Dedifferentiated amniotic fluid mesenchymal stem cell (primary cell): Measurements from ENCODE around the gene EEFSEC.

Source experiments
- DNase-seq: peaks from one replicate; pipeline ENCODE4 v3.0.0-alpha.2; 2016; ENCODE audit errors: extremely low spot score

The EEFSEC gene

DNA sequence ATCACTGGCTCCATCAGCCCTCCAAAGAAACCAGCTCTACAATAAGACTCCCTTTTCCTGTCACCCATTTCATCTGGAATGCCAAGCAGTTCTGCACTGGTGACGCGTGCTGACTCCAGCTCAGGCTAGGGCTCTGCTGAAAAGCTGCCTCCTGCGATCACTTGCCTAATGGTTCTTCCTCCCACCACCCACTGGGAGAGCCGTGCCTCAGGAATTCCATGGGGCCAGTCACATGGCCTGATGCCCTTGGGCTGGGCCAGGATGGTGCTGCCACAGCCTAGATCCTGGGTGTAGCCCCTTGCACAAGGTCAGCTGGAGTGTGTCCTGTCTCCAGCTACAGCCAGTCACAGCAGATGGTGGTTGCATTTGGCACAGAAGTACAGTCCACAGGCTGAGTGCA is 214.5 kb downstream of the EEFSEC start:
- DNase-seq: no peak

DNA sequence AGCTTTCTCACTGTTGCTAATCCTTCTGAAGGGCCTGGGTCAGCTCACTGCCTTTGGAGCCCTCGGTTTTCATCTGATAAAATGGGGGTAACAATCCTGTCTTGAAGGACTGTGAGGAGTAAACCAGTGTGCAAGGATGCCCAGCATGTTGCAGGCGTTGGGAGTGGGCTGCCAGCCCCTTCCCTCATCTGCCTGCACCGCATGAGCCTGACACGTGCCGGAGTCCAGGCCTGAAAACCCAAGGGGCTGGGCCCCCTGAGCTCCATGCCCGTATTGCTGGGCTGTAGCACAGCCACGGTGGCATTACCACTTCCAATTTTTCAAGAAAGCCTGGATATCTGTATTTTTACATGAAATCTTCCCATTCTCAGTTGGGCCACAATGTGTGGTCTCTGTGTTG is 215.3 kb downstream of the EEFSEC start:
- no peak for DNase-seq

DNA sequence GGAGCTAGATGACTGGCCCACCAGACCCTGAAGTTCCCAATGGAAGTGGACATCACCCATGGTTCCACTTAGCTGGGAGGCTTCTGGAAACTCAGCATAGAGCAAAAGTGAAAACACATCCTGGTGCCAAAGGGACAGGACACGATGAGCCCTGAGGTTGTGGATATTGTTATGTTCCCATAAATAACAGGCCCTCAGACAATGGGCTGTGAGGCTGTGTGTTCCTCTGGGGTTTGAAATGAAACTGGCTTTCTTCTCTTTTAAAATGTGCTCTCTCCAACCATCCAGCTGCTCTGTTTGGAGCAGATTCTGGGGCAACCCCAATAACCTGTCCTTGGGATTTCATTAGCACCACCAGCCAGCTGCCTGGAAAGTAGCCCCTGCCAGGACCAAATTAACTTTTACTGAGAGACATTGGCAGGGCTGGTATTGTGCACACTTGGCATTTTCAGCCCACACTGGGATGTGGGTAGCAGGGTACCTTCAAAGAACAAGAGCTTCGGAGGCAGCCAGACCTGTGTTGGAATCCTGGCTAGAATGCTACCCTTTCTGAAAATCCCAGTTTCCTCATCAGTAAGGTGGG is 215.9 kb downstream of the EEFSEC start:
- DNase-seq: no peak

DNA sequence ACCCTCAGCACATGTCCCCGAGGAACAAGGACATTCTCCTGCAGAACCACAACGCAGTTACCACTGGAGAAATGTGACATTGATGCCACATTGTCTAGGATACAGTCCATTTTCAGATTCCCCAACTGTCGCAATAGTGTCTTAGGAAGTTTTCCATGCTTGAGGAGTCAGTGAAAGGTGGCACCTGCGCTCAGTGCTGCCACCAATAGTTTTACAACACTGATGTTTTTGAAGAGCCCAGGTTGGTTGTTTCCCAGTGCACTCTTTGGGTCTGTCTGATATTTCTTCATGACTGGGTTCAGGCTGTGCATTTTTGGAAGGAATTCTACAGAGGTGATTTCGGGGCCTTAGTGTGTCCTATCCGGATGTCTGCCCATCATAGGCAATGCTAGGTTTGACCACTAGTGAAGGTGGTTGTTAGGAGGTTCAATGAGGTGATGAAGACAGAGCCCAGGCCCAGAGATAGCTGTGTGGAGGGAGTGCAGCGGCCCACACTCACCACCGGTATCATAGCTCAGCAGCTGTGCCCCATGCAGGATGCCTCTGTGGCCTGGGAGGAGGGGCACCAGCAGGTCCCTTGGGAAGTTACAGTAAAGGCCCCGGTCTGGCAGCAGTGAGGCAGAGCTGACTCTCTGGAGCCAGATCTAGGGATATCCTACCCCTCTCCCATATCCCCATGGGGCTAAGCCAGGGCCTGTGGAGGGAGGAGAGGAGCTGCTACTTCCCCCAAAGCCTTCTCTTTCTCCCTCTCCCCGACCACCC is 216.8 kb downstream of the EEFSEC start:
- no peak for DNase-seq

DNA sequence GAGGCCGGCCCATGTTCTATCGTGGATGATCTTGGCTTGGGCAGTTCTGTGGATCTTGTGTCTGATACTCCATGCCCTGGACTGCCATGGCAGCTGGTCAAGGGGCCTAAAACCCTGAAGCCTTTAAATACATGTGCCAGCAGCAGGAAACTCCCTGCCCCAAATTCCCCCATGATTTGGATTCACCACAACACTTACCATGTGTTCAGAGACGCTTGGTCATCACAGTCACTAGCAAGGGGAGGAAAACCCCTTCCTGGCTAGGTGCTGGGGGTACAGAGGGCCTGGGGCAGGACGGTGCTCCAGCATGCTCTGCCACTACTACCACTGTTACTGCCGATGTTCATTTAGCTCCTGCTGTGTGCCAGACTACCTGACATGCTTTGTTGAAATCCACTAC is 219.0 kb downstream of the EEFSEC start:
- no peak for DNase-seq

DNA sequence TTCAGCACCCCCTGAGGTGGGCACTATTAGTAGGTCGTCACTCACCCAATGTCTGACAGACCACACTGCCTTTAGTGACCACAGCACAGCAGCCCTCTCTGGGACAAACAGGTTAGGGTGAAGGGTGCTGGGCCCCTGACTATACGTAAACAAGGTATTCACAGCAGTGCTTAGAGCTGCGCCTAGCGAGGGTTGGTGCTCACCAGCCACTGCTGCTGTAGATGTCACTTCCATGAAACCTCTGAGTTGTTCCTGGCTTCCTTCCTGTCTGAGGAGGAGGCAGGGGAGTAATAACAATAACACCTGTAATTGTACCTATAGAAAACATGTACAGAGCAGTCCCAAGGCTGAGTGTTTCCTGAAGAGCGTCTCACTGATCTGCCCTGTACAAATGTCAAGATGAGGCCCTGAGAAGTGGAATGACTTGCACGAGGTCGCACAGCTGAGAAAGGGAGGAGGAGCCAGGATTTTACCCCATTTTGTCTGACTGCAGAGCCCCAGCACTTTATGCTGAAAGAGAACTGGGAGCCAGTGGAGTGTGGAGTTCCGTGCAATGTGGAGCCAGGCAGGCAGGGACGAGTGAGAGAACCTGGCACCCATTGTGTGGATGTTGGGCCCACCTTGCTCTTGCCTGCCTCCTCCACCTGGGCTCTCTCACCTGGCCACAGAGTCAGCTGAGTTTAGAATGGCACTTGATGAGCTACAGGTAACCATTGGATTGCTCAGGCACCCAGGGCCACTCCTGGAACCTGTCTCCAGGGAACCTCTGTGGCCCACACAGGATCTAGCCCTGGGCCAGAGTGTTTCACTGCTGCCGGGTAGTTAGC is 219.6 kb downstream of the EEFSEC start:
- DNase-seq: no peak

DNA sequence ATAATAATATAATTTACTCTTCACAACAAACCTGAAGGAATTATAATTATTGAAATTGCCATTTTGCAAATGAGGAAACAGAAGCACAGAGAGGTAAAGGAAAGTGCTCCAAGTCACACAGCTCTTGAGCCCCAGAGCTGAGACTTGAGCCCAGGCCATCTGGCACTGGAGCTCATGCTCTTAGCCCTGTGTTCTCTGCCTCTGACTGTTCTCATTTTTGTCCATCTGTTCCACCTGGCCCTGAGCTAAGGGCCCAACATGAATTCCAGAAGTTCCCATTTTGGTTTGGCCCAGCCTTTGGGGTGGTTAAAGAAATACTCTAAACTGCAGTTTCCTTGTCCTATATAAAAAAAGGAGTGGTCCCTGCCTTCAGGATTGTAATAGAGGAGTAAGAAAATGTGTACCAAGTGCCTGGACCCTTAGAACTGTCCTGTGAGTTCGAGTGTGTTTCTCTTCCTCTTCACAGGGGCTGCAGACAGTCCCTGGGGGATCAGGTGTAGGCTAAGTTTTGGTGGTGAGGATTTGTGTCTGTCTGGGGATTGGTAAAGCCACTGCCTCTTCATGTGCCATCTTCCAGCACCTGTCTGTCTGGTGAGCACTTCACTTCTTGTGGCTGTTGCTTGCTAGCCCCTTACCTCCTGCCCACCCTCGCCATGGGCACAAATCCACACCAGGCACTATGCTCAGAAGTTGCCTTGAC is 221.6 kb downstream of the EEFSEC start:
- no peak for DNase-seq

DNA sequence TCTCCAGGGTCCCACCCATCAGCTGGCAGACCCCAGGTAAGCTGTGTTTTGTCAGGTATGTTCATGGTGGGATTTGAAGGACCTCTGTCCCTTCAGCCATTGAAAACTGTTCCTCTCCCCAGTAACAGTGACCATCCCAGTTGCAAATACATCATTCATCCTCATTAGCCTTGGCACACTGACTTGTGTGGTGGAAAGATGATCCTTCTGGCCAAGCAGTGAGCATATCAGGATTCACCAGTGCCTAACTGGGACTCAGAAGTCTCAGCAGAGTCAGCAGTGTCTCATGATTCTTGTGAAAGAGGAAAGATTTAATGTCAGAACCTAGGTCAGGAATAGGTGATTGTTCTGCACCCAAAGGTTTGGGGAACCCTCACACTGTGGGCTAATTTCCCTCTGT is 223.2 kb downstream of the EEFSEC start:
- no peak for DNase-seq

DNA sequence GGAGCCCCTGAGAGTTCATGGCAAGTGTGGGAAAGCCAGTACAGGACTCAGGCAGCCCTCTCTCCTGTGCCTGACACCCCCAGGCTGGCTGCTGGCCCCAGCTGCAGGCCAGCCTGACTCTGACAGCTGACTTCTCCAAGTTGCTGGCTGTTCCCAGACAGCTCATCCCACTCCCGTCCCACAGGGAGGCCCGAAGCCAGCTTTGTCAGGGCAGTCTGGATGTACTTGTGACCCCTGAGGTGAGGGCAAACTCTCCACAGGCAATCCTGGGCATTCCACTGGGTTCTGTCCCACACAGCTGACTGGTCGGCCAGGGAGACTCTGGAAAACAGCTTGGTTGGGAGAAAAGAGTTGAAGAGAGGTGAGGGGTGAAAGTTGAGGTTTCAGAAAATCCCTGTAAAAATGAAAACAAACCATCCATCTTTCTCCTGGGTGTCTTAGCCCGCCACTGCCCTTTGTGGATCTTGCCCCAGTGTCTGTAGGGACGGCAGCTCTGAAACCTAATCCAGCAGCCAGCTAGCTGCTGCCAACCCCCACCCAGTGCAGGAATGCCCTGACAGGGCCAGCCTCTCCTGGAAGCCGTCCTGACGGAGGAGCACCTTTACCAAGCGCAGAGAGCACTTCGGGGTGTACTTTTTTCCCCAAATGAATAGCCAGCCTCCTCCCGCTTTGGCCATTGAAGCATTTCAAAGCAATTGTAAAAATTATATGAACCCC is 225.5 kb downstream of the EEFSEC start:
- no peak for DNase-seq

DNA sequence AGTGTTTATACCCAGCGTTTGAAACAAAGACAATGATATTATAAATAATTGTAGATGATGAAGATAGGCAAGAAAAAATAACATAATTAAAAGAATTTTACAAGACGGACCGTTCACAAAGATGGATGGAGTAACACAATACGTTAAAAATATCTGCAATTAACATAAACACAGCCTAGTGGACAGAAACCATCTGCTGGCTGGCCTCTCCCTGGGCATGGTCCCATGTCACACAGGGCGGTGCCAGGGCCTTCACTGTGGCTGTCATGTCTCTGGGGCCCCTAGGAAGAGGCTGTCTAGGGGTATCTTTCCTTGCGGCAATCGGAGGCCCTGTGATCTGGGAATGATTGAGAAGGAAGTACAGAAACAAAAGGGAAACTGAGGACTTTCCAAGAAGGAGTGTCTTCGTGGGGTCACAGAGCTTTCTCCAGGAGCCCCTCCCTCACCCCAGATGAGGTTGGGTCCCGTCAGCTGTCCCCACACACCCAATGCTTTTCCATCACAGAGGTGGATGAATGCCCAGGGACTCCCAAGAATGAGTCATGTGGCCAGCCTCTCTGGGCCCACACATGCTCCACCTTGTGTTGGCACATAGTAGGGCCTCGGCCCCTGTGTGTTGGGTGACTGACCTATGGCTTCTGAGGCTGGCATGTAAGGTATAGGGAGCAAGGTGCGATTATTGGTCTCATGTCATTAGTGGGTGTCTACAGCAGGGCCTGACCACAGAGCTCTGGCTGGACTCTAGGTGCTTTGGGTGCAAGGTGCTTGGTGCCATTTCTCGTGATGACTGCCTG is 226.3 kb downstream of the EEFSEC start:
- no peak for DNase-seq

DNA sequence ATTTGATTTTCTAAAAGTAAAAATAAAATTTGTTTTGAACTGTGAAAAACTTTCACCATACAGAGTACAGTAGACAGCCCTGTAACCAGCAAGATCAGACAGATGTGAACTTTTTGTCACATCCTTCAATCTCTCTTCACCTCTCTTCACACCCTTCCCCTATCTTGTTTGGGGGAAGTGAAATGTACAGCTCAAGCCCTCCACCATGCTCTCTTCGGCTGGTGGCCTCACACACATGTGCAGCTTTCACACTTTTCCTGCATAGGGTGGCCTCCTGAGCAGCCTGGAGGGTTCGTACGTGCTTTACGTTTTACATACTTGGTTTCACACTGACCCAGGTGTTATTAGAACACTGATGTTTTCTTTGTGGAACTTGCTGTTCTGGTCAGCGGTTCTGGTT is 227.0 kb downstream of the EEFSEC start:
- DNase-seq: no peak

DNA sequence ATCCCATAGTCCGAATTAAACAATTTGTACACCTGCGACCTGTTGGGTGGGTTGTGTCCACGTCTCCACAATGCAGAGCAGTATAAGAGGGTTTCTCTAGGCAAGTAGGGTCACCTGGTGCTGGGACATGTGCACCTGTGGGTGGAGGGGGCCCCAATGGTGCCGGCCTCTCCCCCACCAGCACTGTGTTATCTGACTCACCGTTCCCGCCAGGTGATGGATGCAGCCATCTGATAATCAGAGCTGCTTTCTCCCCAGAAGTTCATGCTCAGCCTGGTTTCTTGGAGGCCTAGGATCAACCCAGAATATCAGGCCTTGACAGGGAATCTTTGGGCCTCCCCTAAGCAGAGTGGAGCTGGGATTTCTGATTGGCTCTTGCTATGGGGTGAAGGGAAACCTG is 227.4 kb downstream of the EEFSEC start:
- no peak for DNase-seq

DNA sequence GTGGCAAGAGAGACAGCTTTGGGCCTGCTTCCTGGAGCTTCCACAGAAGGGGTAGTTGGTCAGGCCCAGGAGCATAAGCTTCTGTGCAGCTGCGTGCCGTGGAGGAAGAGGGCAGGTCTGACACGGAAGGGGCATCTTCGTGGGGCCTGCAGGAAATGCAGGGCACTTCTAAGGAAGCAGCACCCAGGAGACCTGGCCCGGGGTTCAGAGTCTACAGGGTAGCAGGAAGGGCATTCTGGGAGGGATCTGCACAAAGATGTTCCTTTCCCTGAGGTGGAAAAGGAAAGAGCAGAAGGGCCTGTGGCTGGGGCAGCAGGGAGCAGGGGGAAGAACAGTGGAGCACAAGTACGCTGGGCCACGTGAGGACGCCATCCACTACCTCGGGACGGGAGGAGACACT is 228.3 kb downstream of the EEFSEC start:
- no peak for DNase-seq

DNA sequence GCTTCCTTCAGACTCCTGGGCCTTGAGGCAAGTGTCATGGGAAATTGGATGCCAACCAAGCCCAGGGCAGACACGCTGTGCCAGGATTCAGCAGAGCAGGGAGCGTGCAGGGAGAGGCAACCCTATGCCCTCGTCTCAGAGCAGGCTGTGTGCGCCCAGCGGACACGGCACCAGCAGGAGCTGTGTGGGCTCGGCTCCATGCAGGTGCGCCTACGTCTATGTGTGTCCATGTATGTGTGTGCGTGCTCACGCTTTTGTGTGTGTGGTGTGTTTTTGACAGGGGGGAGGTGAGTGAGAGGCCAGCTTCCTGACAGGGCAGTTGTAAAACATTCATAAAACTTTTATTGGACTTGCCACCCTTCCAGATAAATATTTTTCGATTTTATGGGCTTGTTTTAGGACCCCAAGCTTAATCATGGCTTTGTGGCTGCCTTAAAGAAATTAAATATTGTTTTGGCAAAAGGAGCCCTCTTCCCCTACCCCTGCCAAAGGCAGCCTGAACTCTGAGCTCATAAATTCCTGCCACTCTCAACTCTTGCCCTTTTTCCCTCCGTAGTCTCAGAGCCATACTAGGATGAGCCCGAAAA is 229.0 kb downstream of the EEFSEC start:
- no peak for DNase-seq

DNA sequence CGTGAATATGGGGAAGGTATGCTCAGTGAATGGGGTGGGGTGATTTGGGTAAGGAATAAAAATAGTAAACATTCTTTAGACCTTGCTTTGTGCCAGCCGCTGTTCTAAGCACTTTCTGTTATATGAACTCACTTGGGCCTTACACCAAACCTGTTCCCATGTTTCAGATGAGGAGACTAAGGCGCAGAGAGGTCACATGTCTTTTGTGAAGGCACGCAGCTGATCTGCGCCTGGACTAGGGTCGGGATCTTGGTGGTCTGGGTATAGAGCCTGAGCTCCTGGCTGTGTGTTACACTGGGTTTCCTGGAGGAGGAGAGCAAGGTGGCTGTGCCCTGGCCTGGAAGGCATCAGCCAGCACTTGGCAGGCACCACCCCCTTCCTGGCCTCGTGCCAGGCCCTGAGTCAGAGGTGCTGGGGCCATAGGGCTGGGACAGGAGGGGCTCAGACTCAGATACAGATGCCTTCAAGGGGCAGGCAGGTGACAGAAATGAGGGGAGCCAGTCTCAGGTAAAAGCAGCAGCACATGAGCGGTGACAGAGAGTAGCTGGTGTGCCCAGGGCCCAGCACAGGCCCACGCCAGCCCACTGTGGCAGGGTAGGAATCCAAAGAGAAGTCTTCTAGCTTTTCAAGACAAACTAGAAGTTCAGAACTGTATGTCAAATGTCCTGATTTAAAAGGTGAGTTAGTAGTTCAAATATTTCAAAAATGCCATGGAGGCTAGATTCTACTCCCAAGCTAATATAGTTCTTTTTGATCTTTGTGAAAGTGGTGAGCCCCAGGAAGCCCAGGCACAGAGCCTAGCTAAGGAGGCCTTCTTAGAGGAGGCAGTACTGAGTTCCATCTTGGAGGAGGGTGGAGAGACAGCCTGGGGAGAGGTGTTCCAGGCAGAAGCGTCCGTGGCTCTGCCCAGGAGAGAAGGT is 230.3 kb downstream of the EEFSEC start:
- no peak for DNase-seq

DNA sequence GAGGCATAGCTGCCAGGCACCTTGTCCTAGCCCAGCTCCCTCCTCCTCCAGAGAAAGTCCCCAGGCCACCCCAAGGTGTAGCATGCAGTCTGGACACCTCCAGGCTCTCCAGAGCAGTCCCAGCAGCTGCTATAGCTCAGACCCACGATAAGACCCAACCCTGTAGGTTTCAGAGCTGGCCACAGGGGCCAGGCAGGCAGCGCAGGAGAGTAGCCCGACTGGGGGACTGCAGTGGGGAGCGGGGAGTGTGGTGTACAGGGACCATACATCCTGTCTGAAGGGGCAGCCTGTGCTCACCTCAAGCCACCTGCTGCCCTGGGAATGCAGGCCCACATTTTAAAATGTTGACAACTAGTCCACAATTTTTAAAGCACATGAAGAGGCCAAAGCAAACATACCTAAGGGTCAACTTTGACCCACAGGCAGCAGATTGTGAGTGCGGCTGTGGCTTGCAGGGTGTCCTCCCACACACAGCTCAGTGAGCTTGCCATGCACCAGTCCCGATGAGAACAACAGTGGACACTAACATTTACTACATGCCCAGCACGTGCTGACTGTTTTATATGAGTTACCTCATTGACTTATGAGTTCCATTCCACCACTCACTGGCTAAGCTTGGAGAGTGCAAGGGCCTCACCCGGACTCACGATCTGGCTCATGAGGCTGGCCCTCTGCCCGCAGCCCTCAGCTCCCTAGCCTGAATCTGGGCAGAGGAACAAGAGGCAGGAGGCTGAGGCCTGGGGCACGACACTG is 232.0 kb downstream of the EEFSEC start:
- no peak for DNase-seq

DNA sequence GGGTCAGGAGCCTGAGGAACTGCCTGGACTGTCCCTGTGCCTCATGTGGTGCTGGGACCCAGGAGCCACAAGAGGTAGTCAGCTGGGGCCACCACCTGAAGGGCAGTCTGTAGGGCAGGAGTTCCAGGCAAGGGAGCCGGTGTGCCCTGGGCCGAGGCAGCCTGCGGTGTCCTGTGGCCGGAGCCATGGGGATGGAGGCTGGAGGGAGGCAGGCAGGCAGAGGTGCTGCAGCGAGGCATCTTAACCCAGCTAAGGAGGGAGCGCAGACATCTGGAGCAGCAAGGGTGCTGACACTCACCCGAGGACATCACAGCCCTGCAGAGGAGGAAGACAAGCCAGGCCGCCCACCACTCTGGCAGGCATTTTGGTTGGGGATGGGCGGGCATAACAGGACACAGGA is 235.7 kb downstream of the EEFSEC start:
- no peak for DNase-seq

DNA sequence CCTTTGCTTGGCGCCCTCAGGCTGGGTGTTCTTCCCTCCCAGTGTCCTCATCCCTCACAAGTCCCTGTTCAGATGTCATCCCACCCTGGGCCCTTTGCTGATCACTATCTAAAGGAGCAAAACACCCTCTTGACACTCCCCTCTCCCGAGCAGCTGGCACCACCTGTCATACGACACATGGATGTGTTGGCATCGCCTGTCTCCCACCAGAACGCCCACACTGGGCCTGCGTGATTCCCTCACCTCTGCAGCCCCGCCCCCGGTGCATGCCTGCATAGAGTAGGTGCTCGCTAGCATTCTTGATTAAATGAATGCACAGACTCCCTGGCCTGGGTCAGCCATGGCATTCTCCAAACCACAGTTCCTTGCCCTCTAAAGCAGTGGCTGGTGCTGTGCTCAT is 237.6 kb downstream of the EEFSEC start:
- no peak for DNase-seq

DNA sequence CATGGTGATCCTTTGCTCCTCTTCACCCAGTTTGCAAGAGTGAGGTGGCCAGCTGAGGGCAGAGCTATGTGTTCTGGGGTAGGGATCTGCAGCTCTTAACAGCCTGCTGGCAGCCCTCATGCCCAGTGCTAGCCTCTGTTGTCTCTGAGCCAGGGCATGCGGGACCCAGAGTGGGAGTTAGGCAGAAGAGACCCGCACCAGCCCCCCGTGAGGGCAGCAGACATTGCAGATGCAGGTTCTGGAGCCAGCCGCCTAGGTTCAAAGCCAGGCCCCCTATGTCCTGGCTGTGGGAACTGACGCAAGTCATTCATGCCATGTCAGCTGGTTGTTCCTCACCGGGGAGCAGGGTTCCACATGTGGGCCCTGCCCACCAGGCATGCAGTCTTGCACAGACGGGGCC is 238.7 kb downstream of the EEFSEC start:
- no peak for DNase-seq
